Measurements from ENCODE around the gene LATS2. TPM values are rescaled to one million over a fixed set of nuclear protein-coding genes. Genes with fewer than 3 reads are reported as not detected.

Gene LATS2
- total and polyA plus RNA-seq, 2 of the 8 experiments (the other 6 are each of a cell fraction or from before 2014, with no cell fraction given) = 8.3 to 26.2 TPM

GRCh38 chr13:21047087-21047486 lies 14.3 kb downstream of the LATS2 start:
- Histone ChIP-seq H4K8ac (ENCODE audit: extremely low read depth, insufficient read depth, low read length) (no peak overlapping the region), H3K56ac (replicated peaks; ENCODE audit: insufficient read length, low read depth, low read length) (no peak overlapping the region), H3K9me3 (ENCODE audit: insufficient read depth in 2 of 2, low read depth in 1 of 2, low read length in 1 of 2) (no peaks in the 10 kb centered on the region), H3K36me3 (ENCODE audit: control insufficient read depth in 2 of 4, insufficient read depth in 4 of 4, low read length in 3 of 4) (peaks cover 3 to 39% (median 9%) of the 10 kb centered on the region in 4 experiments; a peak in 7 of 8 replicates), H3K18ac (ENCODE audit: extremely low read depth, low read length) (no peak overlapping the region), H3K4me2 (ENCODE audit: insufficient read depth in 1 of 2, low read depth in 2 of 2, low read length in 2 of 2) (no peak overlapping the region), H4K20me1 (replicated peaks in 1 of 2; ENCODE audit: control insufficient read depth in 1 of 2, insufficient read depth in 2 of 2, low read length in 2 of 2) (peaks cover 16 to 23% of the 10 kb centered on the region in 2 experiments), H3K14ac (ENCODE audit: insufficient read length) (no peak overlapping the region), H3K4me3 (ENCODE audit: extremely low read depth in 1 of 4, insufficient read depth in 2 of 4, low read depth in 3 of 4, low read length in 4 of 4) (no peak overlapping the region), H2BK5ac (ENCODE audit: low read depth, low read length) (no peak overlapping the region), H3K79me1 (ENCODE audit: low read depth, low read length) (peaks cover 15% of the 10 kb centered on the region), H3K23ac (ENCODE audit: insufficient read length) (no peak overlapping the region), H3K4ac (replicated peaks; ENCODE audit: insufficient read length, low read depth, low read length) (no peak overlapping the region), H3K27ac (ENCODE audit: low read depth, low read length) (no peak overlapping the region), H2AFZ (ENCODE audit: low read length) (no peak overlapping the region), H4K91ac (replicated peaks; ENCODE audit: insufficient read length, low read length) (no peak overlapping the region), H3K4me1 (replicated peaks in 1 of 4; ENCODE audit: control insufficient read depth in 3 of 4, insufficient read depth in 4 of 4, low read length in 3 of 4) (peaks cover 5 to 11% (median 6%) of the 10 kb centered on the region in 4 experiments; a peak in 6 of 7 replicates), H3K79me2 (ENCODE audit: control insufficient read depth in 1 of 2, insufficient read depth in 2 of 2, low read length in 2 of 2) (peaks cover 24 to 98% of the 10 kb centered on the region in 2 experiments), H2BK120ac (replicated peaks; ENCODE audit: low read depth, low read length) (no peak overlapping the region), H3K27me3 (replicated peaks in 1 of 4; ENCODE audit: control insufficient read depth in 3 of 4, extremely low read depth in 1 of 4, insufficient read depth in 3 of 4, low read length in 3 of 4) (no peaks in the 10 kb centered on the region), H2BK15ac (ENCODE audit: low read length) (no peak overlapping the region), H3K23me2 (ENCODE audit: low read depth, low read length) (no peaks in the 10 kb centered on the region), H2AK5ac (ENCODE audit: low read depth, low read length) (no peak overlapping the region), H2BK12ac (ENCODE audit: low read depth, low read length) (no peak overlapping the region), H4K5ac (ENCODE audit: insufficient read length, low read depth, low read length) (no peak overlapping the region), H3K9ac (replicated peaks in 1 of 4; ENCODE audit: extremely low read depth in 1 of 4, low read depth in 3 of 4, low read length in 3 of 4) (no peak overlapping the region), H2BK20ac (ENCODE audit: low read length) (no peak overlapping the region)
- ChIA-PET CTCF (ENCODE audit: partially characterized antibody) (no interaction called here), POLR2A (ENCODE audit: partially characterized antibody) (interaction anchor here (1.7 kb wide), 1 partner anchor 14 kb away, joined by 4 read pairs; the partner anchor contains the start of gene LATS2)
- DNase-seq (ENCODE audit: low read depth in 1 of 2, low spot score in 2 of 2) (peak in 1 of 2 experiments; percentile 34), FAIRE-seq (no peak)
- 93% methylated on average over 9 of the region's 9 CpGs; no CpG with 5 or more reads in 1 of the 2 experiments for WGBS, 2 experiments (ENCODE audit: extremely low coverage in 1 of 2, insufficient coverage in 1 of 2, insufficient read length in 1 of 2, insufficient replicate concordance in 2 of 2, low coverage in 1 of 2, low lambda C conversion rate in 2 of 2, missing lambda C conversion rate in 1 of 2)
- TF ChIP-seq BCL11A (IDR thresholded peaks at IDR 0.05; ENCODE audit: low read depth in 2 of 2, low read length in 2 of 2) (no peak), GTF2F1 (IDR thresholded peaks at IDR 0.05; ENCODE audit: borderline replicate concordance, low read depth, low read length) (no peak), ASH2L (IDR thresholded peaks at IDR 0.05; ENCODE audit: low read length) (no peak), CTBP2 (IDR thresholded peaks at IDR 0.05; ENCODE audit: borderline replicate concordance, insufficient read depth, insufficient read length, low read length) (no peak), CHD2 (IDR thresholded peaks at IDR 0.05; ENCODE audit: low read length) (no peak), JUND (IDR thresholded peaks at IDR 0.05; ENCODE audit: low read length) (no peak), SRF (IDR thresholded peaks at IDR 0.05; ENCODE audit: low read depth, low read length) (no peak), NRF1 (IDR thresholded peaks at IDR 0.05; ENCODE audit: low read depth, low read length) (no peak), HDAC6 (IDR thresholded peaks at IDR 0.05; ENCODE audit: low read depth, low read length) (no peak)
